HG02981 (cell line): ENCODE data around the gene PRKCD.

Experiments used
- ATAC-seq: cut with Tn5 transposase; IDR thresholded peaks from one replicate; pipeline ENCODE4 v1.9.1; 2021; ENCODE audit warnings: mild to moderate bottlenecking, moderate library complexity; ENCODE audit not compliant: unreplicated experiment

Gene PRKCD

DNA sequence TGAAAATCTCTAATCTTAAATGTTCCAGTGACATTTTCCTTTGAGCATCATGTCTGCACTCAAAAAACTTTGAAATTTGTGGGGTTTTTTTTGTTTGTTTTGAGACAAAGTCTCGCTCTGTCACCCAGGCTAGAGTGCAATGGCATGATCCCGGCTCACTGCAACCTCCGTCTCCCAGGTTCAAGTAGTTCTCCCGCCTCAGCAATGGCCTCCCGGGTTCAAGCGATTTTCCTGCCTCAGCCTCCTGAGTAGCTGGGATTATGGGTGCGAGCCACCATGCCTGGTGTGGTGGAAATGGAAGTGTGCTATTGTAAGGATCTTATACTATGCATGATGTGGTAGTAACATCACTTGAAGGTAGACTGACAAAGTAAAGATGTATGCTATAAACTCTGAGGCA lies 52.3 kb downstream of the PRKCD start:
- ATAC-seq: no peak

DNA sequence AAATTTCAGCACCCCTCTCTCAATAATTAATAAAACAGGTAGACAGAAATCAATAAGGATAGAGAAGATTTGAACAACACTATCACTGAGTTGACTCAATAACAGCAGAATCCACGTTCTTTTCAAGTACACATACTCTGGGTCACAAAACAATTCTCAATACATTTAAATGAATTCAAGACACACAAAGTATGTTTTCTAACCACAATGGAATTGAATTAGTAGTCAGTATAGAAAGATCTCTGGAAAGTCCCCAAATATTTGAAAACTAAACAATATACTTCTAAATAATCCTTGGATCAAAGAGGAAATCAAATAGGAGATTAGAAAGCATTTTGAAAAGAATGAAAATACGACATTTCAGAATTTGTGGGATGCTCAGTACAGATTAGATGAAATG lies 54.8 kb downstream of the PRKCD start:
- no peak for ATAC-seq

DNA sequence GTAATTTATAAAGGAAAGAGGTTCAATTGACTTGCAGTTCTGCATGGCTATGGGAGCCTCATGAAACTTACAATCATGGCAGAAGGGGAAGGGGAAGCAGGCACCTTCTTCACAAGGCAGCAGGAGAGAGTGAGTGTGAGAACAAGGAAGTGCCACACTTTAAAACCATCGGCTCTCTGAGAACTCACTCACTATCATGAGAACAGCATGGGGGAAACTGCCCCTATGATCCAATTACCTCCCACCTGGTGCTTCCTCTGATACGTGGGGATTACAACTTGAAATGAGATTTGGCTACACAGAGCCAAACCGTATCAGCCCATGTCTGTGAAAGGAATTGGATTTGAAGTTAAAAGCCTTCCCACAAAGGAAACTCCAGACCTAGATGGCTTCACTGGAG lies 55.7 kb downstream of the PRKCD start:
- no peak for ATAC-seq

DNA sequence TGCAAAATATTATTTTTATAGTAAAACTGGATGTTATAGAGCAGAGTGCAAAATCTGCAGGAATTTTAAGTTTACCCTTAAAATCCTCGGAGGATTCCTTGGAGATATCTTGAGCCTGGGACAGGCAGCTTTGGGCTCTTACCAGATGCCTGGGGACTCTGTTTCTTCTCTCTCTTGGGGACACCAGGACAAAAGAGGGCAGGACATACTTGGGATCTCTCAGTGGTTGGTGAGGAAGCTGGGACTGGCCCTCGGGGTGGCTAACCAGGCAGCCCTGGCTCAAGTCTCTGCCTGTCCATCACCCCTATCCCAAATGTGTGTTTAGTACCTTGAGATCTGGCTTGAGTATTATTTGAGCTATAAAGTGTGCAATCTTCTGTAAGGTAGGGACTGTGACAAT lies 56.2 kb downstream of the PRKCD start:
- ATAC-seq: no peak

DNA sequence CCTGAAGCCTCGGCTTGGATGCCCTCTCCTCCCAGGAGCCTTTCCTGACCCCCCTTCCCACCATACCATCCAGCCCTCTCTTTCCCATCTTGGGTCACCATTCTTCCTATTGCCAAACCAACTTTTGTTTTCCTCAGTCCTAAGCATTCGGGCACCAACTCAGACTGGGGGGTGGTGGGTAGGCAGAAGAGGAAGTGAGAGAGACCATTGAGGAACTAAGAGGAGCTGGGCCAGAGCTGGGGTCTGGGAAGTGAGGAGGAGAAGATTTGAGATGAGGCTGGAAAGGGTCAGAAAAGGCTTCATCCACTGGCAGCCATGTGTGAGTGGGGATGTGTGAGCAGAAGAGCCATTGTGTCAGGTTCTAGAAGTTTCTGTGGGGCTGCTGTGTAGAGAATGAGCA lies 57.1 kb downstream of the PRKCD start:
- peak; percentile 51 for ATAC-seq

DNA sequence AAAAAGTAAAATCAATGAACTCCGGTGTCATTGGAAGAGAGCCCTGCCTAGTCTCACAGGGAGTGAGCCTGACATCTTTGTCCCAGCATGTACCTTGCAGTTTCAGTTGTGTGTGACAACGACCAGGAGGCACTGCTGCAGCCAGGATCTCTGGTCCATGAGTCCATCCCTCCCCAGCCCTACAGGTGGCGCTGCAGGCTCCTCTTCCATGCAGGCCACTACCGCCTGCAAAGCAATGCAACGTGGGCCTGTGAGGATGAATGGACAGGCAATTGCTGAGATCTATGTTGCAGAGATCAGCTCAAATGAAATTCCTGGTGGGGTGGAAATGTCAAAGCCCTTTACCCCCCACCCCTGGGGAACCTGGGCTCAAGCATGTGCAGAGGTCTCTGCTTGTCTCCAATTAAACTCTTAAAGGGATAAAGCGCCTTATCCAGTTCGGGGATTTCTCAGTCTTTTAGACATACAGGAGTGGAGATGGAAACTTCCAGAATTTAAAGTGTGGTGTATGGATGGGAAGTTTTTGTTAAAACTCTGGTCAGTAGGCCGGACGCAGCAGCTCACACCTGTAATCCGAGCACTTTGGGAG lies 59.0 kb downstream of the PRKCD start:
- ATAC-seq: peak; percentile 84

DNA sequence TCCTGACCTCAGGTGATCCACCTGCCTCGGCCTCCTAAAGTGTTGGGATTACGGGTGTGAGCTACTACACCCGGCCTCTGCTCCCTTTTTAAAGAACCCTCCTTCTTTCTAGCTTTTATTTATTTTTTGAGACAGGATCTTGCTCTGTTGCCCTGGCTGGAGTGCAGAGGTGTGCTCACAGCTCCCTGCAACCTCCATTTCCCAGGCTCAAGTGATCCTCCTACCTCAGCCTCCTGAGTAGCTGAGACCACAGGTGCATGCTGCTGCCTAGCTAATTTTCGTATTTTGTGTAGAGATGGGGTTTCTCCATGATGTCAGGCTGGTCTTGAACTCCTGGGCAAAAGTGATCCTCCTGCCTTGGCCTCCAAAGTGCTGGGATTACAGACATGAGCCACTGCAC lies 60.3 kb downstream of the PRKCD start:
- ATAC-seq: no peak

DNA sequence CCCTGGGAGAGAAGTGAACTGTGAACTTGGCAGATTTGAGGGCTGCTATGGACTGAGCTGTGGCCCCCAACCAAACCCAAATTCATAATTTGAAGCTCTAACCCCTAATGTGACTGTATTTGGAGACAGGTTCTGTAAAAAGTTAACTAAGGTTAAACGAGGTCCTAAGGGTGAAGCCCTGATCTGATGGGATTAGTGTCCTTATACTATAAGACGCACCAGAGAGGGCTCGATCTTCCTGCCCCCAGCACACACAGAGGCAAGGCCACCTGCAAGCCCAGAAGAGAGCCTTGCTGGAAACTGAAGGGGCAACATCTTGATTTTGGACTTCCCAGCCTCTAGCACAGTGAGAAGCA lies 60.8 kb downstream of the PRKCD start:
- no peak for ATAC-seq

DNA sequence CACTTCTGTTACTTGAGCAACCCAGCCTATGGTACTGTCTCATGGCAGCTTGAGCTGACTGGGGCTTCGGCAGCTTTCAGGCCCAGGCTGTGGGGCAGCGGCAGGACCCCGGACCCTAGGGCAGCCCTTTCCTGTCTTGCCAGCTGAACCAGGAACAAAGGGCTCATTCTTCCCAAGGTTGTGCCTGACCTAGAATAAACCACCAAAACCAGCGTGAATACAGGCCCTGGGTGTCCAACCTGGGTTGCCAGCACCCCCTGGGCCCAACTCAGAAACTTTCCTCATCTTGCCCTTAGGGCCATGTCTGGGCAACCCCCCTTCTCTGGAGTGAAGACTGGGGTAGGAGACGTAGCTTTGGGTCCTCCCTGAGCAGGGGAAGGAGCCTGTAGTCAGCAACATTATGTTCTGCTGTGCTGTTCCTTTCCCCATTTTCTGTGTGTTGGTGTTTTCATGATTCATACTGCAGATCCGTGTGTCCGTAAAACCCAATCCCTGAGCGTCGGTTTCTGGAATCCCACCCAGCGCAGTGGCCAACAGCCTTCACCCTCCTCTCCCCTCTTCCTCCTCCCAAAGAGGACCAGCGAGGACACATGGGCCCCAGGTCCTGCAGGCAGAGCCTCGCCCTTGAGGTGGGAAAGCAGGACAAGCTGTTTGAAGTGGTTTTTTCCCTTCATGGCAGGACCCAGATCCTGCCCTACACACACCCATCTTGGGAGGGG lies 61.3 kb downstream of the PRKCD start:
- no peak for ATAC-seq

DNA sequence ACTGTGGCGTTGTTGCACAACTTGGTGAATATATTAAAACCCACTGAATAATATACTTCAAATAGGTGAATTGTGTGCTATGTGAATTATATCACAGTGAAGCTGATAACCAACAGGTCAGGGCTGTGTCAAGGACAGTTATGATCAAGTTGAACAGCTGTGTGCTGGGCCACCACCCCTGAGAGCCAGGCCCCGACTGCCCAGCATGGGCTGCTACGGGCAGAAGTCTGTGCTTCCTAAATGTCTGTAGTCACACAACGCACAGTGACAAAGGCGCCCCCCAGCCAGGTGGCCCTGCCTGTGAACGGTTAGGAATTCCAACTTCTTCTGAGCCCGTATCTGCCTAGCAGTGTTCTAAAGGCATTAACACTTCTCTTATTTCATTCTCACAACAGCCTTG lies 62.0 kb downstream of the PRKCD start:
- no peak for ATAC-seq

DNA sequence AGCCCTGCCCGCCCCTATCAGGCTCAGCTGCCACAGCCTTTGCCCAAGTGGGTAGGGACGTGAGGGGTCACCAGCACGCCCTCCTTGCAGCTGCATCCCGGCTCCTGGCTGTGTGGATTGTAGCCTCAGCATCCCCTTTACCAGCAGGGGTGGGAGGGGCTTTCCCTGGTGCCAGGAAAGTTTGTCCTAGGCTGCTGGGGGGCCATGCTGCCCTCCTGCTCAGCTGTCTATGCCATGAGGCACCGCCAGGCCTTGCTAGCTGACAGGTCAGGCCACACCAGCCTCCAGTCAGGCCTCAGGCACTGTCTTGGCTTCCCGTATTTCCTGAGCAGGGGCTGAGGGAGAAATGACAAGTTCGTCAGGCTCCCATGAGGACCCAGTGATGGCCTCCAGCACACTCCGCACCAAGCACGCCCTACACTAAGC lies 62.5 kb downstream of the PRKCD start:
- ATAC-seq: no peak

DNA sequence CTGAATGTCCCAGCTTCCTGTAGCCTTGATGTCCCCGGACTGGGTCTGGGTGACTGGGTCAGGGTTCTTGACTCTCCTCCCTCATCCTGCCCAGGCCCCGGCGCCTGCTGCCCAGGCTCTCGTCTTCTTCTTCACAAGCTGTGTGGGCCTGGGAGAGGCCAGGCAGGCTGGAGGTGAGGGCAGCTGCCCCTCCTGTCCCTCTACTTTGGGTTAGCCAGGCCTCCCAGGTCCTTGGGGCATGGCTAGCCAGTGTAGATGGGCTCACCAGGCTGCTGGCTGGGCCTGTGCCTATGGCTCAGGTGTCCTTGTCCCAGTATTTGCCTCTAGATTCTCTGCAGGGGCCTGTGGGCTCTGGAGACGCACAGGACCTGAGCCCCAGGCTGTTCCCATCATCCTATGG lies 63.0 kb downstream of the PRKCD start:
- ATAC-seq: no peak

DNA sequence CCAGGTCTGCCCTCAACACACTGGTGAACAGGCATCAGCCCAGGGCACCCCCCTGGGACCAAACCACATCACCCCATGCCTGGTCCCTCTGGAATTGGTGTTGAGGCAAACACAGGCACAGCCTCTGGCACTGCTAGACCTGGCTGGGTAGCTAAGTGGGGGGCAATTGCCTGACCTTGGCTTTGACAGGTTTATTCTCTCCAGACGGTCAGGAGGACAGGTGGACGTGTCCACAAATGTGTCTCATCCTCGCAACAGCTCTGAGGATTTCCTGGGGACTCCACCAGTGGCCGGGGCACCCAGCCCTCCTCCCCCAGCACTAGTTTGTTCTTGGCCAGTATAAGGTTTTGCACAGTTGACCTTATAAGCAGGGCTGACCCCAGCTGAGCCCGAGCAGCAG lies 63.5 kb downstream of the PRKCD start:
- no peak for ATAC-seq

DNA sequence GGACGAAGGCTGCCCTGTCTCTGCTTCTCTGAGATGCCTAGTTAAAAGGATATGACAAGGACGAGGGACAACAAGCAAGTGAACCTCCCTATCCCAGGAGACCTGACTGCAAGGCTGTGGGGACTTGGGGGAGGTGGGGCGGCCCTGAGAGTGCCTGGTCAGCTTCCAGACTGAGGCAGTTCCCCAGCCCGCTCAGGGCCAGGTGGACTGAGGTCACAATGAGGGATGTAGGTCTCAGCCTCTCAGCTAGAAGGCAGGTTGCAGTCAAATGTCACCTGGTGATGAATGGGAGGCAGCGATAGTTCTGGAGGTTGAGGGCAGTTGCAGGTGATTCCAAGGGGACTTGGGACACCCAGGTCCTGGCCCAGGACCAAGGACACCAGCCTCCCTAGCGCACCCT lies 64.2 kb downstream of the PRKCD start:
- ATAC-seq: no peak

DNA sequence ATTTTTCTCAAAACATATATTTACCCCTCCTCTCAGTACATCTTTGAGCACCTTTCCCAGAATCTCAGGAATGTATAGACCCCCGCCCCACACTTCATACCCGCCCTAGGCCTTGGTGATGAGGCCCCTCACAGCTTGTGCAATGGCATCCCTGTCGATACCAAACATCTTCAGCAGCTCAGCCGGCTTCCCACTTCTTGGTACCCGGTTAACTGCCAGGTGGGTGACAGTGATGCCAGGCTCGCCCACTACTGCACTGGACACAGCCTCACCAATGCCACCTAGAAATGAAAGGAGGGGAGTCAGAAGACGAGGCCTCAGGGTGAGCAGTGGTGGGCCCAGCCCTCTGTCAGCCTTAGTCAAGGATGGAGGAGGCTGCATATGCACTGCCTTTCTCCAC lies 64.6 kb downstream of the PRKCD start:
- no peak for ATAC-seq

DNA sequence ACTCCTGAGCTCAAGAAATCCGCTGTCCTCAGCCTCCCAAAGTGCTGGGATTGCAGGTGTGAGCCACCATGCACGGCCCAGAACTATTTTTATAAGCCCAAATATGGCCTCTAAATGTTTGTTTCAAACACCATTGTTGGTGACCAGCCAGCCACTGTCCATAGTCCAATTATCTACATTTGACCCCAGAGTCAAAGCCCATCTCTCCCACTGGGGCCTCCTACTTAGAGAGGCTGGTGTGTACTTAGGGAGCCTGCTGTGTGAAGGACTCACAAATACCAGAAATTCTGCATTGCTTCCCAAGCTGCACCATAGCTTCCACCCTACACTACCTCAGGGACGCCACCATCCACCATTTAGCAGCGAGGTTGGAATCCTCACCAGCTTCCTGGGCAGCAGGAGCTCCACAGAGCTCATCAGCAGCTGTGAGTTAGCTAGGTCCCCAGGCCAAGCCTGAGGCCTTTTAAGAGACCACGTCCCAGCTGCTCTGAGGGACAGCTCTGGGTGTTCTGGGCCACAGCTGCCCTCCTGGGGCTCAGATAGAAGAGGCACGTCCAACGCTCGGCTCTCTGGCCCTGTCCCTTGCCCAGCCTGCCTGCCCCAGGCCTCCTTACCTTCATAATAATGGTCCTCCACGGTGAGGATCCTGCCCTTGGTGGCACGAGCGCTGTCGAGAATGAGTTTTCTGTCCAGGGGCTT lies 65.3 kb downstream of the PRKCD start:
- ATAC-seq: no peak

DNA sequence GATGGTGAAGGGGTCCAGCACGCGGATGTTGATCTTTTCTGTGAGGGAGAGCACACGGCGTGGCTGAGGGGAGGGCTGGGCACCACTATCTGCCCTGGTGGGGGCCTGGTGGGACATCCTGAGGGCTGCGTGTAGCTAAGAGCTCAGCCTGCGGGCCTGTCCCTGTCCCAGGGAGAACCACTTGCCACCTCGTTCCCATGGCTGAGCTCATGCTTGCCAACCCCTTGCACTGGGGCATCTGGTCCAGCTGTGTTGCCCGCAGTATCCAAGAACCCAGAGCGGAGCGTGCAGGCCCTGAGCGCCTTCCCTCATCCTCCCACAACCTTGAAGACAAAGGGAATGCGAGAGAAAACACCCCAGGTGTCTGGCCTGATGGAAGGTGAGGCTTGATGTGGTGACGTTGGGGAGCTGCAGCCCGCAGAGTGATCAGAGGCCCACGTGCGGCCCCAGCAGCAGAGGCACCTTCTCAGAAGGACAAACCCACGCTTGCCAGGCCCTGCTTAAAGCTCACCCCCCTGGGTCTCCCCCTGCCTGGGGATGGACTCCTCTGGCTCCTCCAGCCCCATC lies 65.9 kb downstream of the PRKCD start:
- no peak for ATAC-seq

DNA sequence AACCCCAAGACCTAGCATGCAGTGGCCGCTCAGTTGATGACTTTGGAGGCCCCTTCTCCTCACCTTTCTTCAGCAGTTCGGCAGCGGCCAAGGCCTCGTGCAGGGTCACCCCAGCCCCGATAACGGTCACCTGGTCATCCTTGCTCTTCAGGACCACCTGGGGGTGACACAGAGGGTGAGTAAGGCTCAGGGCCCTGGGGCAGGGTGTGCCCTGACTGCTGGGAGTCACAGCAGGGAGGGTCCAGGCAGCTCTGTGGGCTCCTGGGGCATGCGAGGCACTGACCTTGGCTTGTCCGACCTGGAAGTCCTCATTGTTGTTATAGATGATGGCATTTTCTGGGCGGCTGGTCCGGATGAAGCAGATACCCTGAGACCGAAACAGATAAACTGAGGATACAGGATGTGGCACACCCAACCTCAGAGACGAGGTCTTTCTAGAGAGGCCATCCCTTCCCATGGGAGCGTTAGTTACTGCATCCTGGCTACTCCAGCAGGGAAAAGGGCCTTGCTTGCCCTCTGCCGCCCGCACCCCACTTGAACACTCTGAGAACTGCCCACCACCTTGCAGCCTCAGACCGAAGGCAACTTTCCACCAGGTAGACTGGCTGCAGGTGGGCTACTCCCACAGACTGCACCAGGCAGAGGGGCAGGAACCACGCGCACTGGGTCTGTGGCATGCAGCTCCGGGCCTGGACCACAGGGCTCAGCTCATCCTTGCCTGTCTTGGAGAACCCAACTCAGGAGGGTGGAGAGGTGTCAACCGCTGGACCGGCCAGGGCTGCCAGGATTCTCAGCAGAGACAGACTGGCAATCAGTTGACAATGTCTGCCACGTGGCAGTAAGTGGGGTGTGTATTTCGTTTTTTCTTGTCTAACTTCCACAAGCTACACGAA lies 67.2 kb downstream of the PRKCD start:
- no peak for ATAC-seq

DNA sequence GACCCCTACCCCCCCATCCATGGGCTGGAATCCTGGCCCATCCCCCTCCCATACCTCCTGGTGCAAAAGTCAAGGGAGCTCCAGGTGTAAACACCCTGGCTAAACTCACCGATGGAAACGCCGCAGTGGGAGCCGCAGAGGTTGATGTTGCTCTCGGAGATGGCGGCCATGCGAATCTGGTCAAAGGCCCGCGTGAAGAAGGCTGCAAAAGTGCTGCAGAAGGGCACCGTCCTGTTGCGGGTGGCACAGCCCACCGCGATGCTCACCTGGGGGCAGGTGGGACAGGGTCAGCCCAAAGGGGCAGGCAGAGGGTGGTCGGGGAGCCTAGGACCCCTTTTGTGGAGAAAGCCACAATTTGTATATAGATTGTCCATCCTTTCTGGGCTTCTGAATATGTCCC lies 68.2 kb downstream of the PRKCD start:
- ATAC-seq: no peak

DNA sequence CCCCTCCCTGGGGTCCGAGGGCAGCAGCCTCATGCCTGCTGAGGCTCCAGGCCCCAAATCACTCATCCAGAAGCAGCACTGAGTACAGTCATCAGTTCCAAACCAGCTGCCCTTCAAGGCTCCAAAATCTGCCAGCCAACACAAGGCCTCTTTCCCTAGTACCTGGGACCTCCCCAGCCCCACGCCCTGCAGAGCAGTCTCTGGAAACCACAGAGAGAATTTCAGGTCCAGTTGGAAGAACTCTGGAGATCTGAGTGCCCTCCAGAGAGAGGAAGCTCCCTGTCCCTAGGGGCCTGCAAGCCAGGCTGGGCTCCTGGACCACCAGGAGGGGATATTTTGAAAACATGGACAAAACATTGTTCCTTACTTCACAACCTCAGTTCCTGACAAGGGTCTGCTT lies 68.6 kb downstream of the PRKCD start:
- no peak for ATAC-seq

DNA sequence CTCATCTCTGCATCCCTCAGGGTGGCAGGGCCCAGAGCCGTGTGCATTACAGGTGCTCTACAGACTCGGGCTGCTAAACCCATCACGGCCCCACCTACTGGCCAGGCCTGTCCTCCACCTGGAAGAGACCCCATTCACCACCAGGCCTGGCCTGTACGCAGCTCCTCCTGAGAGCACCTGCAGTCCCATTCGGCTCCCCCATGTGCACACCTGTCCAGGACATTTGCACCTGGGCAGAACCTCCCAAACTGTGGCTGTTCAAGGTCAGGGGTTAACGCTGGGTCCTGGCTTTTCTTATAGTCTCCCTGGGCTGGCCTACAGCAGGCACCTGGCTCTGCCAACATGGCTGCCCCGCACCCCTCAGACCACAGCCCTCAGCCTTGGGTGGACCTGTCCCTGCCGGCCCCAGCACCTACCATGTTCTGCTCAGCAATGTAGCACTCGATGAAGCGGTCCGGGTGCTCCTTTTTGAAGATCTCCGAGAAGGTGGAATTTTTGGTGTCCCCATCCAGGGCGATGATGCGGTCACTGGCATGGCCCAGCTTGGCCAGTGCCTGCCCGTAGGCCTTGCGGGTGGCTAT lies 69.1 kb downstream of the PRKCD start:
- ATAC-seq: no peak
